ENCODE results near the gene ACYP2.

Gene ACYP2

DNA sequence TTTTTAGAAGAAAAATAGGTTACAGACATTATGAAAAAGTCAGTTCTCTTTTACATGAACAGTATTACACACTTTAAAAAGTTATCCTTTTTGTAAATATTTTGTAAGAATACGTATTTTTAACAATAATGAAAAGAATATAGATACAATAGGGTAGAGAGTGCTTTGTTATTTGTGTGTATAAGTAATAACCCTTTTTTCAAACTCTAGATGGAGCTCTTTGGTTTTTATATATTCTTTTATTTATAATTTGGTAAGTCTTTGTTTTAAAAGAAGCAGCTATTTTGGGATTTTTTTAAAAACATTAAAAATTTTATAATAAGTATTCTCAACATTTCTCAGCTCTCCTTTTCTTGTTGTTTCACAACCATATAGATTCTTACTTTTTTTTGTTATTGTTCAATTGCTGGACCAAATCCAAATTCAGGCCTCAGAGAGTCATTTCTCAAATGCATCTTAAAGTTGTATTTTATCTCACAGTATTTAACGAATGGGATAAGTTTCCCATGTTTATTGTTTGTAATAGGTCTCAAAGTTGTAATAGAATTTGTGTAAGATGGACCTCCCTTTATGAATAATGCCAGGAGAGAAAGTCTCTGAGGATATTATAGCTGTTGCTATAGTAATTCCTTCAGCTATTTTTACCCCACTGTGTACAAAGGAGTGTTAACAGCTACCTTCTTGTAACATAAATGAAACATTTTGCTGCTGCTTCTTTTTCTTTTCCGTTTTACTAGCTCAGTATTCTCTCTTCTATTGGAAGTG lies 46.4 kb downstream of the ACYP2 start:
- DNase-seq = no peak

DNA sequence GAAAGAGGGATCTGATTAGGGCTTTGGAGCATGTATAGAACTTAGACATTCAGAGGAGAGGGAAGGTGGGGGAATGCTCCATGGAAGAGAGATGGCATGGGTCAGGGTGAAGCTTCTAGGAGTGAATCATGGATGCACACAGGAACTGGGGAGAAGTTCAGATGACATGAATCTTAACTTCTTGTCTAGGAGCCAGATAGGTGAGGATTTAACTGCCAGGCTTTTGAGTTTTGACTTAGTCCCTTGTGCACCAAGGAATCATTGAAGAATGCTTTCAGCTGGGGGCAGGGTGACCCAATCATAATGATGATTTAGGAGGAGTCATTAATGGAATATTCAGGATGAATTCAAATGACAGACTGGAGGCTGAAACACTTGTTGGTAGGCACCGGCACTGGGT lies 48.7 kb downstream of the ACYP2 start:
- no peak for DNase-seq

DNA sequence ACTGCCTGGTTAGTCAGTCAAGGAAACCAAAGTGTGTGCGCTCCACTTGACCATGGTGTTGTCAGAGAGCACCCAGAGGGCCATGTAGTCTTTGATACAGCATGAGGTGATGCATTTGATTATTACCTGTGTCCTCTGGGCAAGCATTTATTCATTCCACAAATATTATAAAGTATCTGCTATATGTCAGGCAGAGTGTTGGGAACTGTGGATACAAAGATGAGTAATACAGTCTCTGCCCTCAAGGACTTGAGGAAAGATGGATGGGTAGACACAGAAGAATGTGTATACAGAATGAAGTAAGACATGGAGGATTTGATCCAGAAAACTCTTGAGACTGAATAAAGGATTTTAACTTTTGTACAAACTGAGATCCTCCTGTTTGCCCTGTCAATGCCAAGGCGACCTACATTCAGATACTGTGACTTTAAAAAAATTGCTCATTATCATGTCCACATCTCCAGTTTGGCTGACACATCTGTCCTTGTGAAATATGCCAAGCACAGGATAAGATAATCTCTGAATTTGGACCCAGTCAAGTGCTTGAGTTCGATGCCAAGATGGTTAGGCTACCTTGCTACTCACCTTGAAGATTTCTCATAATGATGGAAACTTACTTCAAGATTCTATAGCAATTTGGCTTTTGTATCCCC lies 50.8 kb downstream of the ACYP2 start:
- DNase-seq = no peak

DNA sequence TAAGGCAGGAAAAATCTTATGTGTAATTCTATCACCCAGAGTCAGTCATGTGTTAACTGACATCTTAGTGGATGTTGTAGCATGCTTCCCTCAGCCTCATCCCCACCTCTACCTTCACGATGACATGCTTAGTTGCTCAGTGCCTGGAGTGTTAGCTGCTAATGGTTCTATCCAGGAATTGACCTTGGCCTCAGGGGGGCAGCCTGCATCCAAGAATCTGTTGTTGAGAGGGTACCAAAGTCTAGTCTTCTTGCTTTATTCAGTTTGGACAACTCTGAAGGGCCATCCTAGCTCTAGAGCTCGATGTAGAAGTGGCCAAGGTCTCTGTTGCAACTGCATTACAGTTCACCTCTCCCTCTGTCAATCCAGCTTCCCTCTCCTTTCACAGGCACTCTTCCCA lies 61.2 kb downstream of the ACYP2 start:
- peak; percentile 30 for DNase-seq

DNA sequence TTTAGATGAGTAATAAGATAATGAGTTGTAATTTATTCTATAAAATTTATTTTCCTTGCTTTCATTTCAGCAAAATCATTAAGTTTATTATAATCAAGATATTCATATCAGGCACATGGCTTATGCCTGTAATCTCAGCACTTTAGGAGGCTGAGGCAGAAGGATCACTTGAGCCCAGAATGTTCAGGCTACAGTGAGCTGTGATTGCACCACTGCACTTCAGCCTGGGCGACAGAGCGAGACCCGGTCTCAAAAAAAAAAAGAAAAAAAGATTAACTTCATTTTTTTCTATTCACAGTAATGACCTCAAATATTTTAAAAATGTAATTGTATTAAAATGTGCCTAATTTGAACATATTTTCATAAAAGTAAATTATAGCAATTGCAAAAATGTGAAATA lies 67.9 kb downstream of the ACYP2 start:
- DNase-seq = no peak

DNA sequence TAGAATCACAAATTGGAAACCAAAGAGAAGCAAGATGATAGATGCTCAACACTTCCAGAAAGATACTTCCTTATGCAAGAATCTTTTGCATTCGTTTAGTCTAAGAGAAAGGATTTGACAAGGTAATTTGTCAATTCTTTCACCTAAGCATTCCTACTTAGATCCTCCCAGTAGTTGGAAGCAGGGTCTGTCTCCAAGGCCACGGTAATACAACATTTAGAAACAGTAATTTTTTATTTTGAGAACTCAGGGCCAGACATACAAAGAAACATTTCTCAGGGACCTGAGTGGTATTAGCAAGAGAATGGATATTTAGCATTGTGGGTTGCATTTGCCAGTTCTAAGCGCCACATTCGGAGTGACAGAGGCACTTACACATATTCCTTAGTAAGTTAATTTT lies 68.6 kb downstream of the ACYP2 start:
- DNase-seq = no peak

DNA sequence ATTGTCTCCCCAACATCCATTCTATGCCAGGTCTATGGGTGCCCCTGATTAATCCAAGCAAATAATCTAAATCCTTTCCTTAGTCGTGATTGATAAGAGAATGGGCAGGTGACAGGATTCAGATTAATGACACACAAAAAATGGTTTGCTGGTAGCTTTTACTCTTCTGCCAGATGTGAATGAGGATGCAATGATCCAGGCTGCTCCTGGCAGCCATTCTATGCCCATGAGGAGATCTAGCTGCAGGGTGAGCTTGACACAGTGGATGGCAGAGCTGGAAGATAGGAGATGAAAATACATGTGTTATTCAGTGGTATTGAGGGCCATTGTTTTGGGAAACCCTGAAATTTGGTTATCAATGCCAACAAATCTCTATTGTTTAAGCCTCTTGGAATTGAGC lies 69.7 kb downstream of the ACYP2 start:
- DNase-seq = no peak

DNA sequence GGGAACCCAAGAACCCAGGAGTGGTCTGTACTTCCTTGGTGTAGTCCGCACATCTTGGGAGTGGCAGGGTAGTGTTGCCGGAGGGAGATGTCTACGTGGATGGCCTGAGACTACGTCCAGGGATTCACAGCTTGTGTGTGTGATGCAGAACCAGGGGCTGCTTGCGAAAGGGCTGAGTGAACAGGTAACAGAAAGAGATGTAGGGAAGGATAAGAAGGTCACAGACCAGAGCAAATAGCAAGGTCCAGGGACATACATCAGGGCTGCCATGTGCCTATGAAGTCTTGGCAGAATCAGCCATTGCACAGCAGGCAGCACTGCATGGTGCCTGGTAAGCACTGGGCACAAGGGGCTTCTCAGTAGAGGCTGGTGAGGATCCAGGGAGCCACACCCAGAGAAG lies 71.9 kb downstream of the ACYP2 start:
- no peak for DNase-seq

DNA sequence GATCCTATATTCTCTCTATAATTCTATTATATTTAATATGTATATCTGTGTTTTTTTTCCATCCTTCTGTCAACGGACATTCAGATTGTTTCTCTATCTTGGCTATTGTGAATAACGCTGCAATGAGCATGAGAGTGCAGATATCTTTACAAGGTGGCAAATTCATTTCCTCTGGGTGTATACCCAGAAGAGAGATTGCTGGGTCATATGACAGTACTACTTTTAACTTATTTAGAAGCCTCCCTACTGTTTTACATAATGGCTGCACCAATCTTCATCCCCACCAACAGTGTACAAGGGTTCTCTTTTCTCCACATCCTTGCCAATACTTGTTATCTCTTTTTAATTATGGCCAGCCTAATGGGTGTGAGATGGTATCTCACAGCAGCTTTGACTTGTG lies 74.1 kb downstream of the ACYP2 start:
- DNase-seq = no peak

DNA sequence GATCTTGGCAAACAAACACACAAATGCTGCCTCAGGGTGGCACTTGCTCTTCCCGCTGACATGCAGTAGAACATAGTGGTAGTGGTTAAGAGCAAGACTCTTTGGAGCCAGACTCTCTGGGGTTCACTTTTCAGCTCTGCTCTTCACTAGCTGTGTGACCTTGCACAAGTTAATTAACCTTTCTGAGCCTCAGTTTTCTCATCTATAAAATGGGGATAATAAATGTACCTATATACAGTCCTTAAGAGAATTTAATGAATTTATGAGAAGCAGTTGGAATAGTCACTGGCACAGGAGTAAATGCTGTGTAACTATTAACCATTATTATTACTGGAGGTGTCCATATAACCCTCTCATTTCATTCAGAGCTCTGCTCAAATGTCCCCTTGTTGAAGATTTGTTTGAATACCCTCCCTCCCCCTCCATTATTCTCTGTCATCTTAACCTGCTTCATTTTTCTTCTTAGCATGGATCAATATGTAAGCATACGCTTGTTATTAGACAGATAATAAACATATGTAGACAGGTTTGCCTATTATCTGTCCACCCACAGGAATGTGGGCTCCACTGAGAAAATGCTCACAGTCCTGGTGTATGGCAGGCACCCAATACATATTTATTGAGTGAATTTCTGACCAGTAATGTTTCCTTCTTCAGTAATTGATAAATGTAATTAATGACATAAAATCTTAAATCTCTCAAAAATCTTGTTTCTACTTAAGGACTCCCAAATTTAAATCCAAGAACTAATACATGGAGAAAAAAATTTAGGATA lies 76.1 kb downstream of the ACYP2 start:
- no peak for DNase-seq

DNA sequence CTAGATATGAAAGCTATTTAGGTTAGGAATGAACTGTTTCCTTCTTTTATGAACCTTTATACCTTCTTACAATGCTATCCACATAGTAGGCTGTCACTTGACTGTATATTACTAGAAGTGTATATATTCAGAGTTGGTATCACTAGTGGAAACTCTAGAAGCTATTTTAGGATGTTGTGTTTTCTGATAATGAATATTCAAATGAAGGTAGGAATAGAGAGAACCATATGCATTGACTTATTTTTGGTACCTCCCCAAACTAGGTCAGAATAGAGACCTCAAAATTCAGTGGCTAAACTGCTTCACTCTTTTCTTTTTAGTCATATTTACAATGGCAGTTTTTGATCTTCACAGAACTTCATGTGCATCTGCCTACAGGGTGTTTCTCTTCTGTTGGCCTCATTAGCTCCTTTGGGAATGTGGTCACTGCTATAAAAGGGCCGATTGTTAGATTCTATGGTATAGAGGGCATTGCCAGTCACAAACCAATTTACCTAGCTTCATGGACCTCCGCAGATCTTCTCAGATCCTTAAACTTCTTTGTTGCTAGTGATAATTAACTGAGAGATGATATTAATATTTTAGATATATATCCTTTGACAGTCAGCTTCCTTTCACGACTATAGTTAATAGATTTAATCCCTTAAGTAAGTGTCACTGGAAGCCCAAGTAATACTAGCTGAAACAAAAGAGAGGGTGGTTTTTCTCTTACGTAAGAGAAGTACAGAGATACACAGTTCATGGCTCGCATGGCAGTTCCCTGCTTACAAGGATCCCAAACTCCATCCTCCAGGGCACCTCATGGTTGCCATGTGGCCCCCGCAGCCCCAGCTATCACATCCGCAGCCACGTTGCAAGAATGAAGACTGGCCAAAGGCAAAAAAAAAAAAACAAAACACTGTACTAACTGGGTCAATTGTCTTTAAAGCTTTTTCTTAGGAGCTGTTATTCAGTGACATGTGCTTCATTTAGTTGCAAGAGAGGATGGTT lies 79.6 kb downstream of the ACYP2 start:
- DNase-seq = no peak

DNA sequence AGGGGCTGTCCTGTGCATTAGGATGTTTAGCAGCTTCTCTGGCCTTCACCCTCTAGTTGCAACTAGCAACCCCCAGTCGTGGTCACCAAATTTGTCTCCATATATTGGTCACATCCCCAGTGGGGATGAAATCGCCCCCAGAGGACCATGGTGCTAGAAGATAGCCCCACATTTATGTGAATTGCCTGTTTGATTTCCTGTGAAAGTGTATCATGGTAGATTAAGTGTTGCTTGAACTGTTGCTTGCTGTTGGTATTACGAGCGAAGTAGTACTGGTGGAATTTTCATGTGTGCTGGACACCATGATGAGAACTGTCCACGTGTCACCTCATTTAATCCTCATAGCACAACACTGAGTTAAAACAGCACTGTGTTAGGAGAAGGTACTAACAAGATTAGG lies 81.2 kb downstream of the ACYP2 start:
- DNase-seq = no peak

DNA sequence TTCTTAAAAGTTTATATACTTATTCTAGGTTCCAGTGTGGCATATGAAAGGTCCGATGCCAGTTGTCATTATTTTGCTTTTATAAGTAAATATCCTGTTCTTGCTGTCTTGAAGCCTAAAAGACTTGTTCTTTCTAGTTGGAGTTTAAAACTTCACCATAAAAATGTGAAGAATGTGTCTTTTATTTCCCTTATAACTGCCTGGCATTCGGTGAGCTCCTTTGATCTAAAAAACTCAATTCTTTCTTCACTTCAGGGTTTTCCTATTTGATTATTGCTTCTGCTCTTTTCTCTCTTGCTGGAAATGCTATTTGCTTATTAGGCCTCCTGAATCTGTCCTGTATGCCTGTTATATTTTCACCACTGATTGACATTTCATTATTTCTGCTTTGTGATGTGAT lies 89.1 kb downstream of the ACYP2 start:
- DNase-seq = no peak

DNA sequence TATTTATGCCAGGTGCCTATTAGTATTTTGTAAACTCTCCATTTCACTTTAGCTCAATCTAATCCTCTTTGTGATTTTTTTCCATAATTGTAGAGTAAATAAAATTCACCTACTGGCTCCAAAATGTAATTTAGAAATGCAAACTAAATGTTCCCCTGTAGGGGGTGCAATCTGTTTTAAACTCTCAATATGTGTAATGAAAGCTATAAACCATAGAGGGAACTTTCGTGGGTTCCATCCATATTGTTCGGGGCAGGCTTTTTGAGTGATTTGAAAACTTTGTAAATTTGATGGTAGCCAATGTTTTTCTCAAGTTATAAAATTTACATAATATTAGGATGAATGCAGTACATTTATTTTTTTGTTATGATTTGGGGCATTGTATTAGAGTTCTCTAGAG lies 91.2 kb downstream of the ACYP2 start:
- peak; percentile 71 for DNase-seq

DNA sequence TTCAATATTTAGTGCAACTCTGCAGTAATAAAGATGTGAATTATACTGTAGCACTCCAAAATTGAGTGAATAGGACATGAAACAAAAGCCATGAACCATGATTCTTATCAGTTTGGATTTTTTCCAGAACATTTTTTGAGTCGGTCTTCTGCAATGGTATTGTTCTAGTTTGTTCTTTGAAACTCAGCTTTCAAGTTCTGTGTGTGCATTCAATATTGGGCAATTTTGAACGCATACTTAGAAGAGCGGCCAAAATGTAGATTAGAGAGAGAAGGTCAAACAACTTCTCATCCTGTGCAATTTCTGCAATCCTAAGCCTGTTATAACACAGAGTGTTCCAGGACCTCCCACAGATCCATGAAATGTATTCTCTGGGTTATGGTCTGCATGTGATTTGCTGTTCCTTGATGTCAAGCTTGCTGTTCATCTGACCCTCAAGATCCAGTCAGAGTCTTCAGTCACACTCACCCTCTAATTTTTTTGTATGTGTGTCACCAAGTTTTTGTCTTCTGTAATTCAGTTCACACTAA lies 92.3 kb downstream of the ACYP2 start:
- no peak for DNase-seq

DNA sequence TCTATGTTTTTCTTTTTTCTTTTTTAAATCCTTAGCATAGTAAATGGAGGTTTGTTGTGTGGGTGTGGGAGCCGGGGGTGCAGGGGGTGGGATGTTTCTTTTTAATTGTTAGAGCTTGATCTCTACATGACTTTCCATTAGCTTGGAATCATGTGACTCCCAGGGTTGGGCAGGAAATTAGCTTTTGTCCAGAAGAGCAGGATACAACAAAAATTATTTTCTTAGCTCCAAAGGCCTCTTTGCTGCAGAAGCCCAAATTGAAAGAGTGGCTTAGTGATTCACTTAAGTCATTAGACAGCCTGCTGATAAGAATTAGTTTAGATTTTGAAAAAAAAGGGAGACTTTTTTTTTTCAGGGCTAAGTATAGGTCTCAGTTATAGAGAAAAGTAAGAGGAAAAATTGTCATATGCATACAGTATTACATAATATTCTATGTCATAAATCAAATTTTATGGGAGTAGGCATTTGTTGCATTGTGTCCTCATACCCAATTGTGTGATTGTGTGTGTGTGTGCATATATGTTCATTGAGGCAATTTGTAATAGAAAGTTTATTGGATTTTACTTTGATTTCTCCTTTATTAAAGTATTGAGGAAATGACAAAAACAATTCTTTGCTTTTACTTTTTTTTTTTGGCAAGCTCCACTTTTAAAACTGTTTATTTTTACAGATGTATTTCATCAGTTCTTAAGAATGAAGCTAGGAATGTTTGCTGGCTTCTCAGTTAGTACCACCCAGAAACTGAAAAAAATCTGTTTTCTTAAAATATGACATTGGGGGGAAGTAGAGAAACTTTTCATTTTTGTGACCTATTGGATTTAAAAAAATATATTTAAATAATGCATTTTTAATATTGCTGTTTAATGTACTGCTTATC lies 93.2 kb downstream of the ACYP2 start:
- no peak for DNase-seq

DNA sequence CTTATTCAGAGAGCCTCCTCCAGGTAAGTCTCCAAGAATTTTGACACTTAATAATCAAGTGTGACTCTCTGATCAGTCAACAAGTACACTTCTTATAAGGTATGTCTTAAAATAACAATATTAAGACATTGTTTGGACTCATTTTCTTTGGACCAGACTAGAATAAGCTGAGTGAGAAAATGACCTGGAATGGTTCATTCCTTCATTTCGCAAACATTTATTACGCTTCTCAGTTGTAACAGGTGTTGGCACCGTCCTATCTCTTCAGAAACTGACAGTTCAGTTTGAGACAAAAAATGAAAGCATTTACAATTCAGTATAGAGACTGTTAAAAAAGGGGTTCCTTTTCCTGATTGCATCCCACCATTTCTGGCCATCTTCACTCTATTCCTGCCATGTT lies 94.0 kb downstream of the ACYP2 start:
- DNase-seq = no peak

DNA sequence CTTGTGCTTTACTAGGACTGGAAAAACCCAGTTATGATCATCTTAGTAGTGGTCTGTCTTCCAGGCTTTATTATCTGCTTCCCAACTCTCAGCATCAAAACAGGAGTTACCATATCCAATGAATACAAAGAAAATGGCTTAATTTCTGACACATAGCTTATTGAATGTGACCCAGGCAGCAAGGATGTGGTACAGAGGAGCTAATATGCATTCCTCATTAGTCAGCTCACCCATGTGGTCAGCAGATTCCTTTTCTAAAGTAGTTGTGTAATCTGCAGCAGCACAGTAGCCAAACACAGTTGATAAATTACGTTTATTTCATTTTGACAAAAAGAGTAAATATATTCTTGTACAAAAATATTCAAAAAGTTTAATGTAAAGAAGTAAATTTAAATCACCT lies 97.0 kb downstream of the ACYP2 start:
- no peak for DNase-seq

DNA sequence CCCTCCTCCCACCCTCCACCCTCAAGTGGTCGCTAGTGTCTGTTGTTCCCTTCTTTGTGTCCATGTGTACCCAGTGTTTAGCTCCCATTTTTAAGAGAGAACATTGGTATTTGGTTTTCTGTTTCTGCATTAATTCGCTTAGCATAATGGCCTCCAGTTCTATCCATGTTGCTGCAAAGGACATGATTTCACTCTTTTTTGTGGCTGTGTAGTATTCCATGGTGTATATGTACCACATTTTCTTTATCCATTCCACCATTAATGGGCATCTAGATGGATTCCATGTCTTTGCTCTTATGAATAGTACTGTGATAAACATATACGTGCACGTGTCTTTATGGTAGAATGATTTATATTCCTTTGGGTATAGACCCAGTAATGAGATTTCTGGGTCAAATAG lies 97.7 kb downstream of the ACYP2 start:
- DNase-seq = no peak

DNA sequence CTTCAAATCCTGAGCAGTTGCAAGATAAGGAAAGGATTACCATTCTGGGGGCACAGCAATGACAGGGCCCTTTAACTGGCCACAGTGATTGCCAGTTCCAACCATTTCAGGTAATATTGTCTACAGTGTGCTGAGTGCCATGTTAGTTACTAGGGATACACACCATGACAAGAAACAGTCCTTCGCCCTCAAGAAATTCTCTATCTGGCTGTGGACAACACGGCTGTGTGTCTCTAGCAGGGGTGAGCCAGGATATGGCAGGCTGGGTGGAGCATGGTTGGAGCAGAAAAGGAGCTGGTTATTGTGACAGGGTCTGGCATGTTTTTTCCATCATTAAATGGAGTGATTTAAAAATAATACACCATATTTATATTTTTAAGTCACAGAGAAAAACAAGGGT lies 109.6 kb downstream of the ACYP2 start:
- DNase-seq = no peak

DNA sequence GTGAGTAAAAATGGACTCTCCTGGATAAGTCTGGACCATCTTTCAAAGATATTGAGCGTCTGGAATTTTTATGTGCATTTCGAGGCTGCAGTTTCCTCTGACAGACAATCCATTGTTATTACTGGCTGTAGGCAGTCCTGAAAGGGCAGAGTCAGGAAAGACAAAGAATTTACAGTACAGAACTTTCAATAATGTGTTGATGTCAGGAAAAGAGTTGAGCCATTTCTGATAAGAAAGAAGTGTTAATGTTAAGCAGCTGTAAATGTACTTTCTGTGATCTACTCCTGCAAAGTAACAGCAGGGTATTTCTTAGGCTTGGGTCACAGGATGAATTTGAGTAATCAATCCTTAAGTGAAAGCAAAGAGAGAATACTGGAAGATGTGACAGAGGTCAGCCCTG lies 110.8 kb downstream of the ACYP2 start:
- no peak for DNase-seq

DNA sequence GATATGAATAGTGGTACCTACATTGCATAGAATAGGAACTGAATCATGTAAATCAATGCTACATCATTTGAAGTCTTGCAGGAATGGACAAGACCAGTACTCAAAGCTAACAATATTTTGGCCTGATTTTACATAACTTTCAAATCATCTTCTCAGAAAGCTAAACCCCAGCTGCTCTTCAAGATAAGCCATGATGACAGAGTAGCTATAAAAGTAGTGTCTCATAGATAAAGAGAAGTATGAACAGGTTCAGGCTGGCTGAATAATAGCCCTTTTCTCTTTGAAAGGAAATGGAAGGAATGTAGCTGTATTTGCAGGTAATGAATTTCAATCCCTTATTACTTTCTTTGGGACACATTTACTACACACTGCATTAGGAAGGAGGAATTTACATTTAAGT lies 112.4 kb downstream of the ACYP2 start:
- no peak for DNase-seq
